HTR-8/SVneo (cell line): ENCODE data around the gene LRP4.
"Not testable (repeated sequence)": the region's sequence is repeated elsewhere in the genome, so short reads cannot be mapped to it uniquely, and the experiment has no call there.

Experiments
- DNase-seq: peaks from one replicate; pipeline ENCODE4 v3.0.0; 2011; ENCODE audit warnings: low spot score, mixed read lengths; ENCODE audit not compliant: insufficient read length
- FAIRE-seq: peaks from 2 replicates; lab custom pipeline; 2011; peaks lifted over from hg19 to GRCh38; lab: Jason Lieb, UNC

Gene LRP4

GRCh38 chr11:46928701-46929100 is 10.4 kb upstream of the LRP4 start:
- FAIRE-seq, DNase-seq: not testable (repeated sequence)

GRCh38 chr11:46927928-46928327 is 9.6 kb upstream of the LRP4 start:
- DNase-seq, FAIRE-seq: not testable (repeated sequence)

GRCh38 chr11:46920755-46921154 is 2.4 kb upstream of the LRP4 start:
- DNase-seq, result peak; percentile 65
- peak; percentile 54 for FAIRE-seq

GRCh38 chr11:46918788-46919513 is 601 bp upstream of the LRP4 start:
- DNase-seq (no peak), FAIRE-seq (no peak)

GRCh38 chr11:46917762-46918082 is 628 bp downstream of the LRP4 start:
- DNase-seq (no peak), FAIRE-seq (no peak)

GRCh38 chr11:46917109-46917761 is 1.1 kb downstream of the LRP4 start:
- no peak for DNase-seq
- no peak for FAIRE-seq

GRCh38 chr11:46916286-46917108 is 1.9 kb downstream of the LRP4 start:
- DNase-seq (peak; percentile 82), FAIRE-seq (no peak)

GRCh38 chr11:46914910-46915309 is 3.4 kb downstream of the LRP4 start:
- FAIRE-seq, result no peak
- DNase-seq, result no peak

GRCh38 chr11:46914363-46914762 is 4.0 kb downstream of the LRP4 start:
- DNase-seq (no peak), FAIRE-seq (peak; percentile 13)

- FAIRE-seq, result no peak
- no peak for DNase-seq
Observed at GRCh38 chr11:46913484-46913883, 4.9 kb downstream of the LRP4 start.

- DNase-seq (peak; percentile 36), FAIRE-seq (no peak)
Observed at GRCh38 chr11:46912526-46913150, 5.7 kb downstream of the LRP4 start.

GRCh38 chr11:46907606-46908005 is 10.7 kb downstream of the LRP4 start:
- DNase-seq (no peak), FAIRE-seq (no peak)

GRCh38 chr11:46906609-46907041 is 11.7 kb downstream of the LRP4 start:
- no peak for FAIRE-seq
- peak; percentile 43 for DNase-seq

- no peak for DNase-seq
Observed at GRCh38 chr11:46905806-46906205, 12.5 kb downstream of the LRP4 start.

GRCh38 chr11:46903846-46904245 is 14.5 kb downstream of the LRP4 start:
- no peak for DNase-seq

More at GRCh38 chr11:46905806-46906205, 12.5 kb downstream of the LRP4 start:
- no peak for FAIRE-seq

GRCh38 chr11:46902694-46903093 is 15.7 kb downstream of the LRP4 start:
- FAIRE-seq, result no peak
- no peak for DNase-seq

More at GRCh38 chr11:46903846-46904245, 14.5 kb downstream of the LRP4 start:
- FAIRE-seq, result no peak

- DNase-seq (no peak), FAIRE-seq (no peak)
Observed at GRCh38 chr11:46901156-46901555, 17.2 kb downstream of the LRP4 start.

- no peak for FAIRE-seq
Observed at GRCh38 chr11:46900091-46900746, 18.1 kb downstream of the LRP4 start.

GRCh38 chr11:46899501-46900025 is 18.8 kb downstream of the LRP4 start:
- FAIRE-seq (no peak), DNase-seq (no peak)

More at GRCh38 chr11:46900091-46900746, 18.1 kb downstream of the LRP4 start:
- no peak for DNase-seq
